Measurements from ENCODE around the gene FAM53B.

The FAM53B gene

DNA sequence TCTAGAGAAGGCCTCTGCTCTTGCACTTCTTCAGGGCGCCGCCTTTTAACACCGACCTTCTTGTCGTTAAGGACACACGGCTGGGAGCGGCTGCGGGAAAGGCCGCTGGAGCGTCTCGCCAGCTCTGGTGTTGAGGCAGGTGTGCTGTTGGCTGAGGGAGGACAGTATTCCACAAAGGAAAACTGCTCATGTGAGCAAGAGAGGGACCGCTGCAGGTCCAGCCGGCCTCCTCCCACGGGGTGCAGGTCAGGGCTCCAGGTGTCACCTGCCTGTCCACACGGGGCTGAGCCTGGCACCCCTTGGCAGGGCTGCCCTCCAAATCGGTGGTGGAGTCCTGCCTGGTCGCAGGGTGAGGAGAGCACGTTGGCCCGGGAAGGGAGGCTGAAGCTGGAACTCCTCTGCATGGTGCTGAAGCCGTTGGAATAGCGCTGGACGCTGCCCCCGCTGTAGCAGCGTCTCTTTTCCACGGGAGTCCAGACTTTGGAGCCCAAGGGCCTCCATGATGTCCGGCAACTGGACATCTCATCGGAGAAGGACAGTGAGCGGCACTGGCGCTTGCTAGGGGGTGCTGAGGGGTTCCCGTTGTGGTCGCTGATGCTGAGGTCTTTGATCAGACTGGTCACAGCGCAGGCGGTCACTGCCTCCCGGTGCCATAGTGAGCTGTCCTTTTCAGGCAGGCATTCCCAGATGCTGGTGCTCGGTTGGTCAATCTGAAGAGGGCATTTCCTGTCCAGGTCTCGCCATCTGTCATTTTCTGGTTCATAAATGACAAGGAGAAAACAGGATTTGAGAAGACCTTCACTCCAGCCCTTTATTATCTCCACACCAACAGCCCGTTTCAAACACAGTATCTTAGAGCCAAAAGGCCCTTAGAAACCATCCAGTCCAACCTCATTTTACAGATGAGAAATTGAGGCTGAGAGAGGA, 62.3 kb downstream of the FAM53B start:
- Mint-ChIP-seq H3K27ac (peak overlapping the region; percentile 67), H3K9me3 (no peaks in the 10 kb centered on the region), H3K36me3 (peaks cover 19 to 33% of the 10 kb centered on the region in 2 donors), H3K27me3 (no peaks in the 10 kb centered on the region), H3K4me3 (no peak overlapping the region), H3K4me1 (peaks cover 68 to 94% of the 10 kb centered on the region in 2 donors)
- DNase-seq (no peak), ATAC-seq (replicated peaks) (no peak)

DNA sequence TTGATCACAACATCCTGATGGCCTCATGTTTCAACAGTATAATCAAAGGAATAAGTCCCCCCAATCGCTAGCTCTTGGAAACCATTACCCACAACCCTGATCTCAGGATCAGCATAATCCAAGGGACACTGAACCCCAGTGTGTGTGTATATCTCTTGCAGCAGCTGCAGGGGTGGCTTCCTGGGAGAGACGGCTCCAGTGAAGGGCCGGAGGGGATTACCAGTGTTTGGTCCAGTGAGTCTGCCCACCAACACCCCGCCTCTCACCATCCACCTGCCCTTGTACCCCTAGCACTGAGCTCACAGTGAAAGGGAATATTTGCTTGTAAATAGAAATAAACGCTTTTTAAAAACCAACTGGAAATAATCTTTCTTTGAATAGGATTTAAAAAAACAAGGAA, 63.1 kb downstream of the FAM53B start:
- Mint-ChIP-seq H3K36me3 (peaks cover 23 to 36% of the 10 kb centered on the region in 2 donors), H3K27me3 (no peaks in the 10 kb centered on the region), H3K27ac (peak overlapping the region; percentile 67), H3K9me3 (no peaks in the 10 kb centered on the region), H3K4me1 (peaks cover 67 to 94% of the 10 kb centered on the region in 2 donors), H3K4me3 (no peak overlapping the region)
- DNase-seq (no peak), ATAC-seq (replicated peaks) (no peak)

DNA sequence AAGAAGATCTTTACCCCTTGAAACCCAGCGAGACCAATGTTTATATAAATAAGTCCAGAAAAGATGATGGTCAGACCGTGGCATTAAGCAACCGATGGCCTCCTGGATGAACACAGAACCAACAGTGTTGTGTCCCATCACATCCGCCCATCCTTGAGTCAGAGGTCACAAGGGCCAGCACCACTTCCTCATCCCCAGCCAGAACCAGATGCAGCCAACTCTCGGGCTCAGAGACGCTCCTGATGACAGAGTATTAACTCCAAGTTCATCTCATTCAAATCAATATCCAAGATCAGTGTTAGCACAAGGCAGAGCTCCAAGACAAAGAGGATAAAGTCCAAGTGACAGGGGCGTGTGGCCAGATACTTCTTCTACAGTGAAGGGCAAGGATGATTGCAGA, 63.5 kb downstream of the FAM53B start:
- DNase-seq (no peak), ATAC-seq (replicated peaks) (no peak)
- Mint-ChIP-seq H3K27ac (peak overlapping the region; percentile 65), H3K36me3 (peaks cover 23 to 35% of the 10 kb centered on the region in 2 donors), H3K27me3 (no peaks in the 10 kb centered on the region), H3K4me1 (peaks cover 67 to 94% of the 10 kb centered on the region in 2 donors), H3K4me3 (no peak overlapping the region), H3K9me3 (no peaks in the 10 kb centered on the region)

DNA sequence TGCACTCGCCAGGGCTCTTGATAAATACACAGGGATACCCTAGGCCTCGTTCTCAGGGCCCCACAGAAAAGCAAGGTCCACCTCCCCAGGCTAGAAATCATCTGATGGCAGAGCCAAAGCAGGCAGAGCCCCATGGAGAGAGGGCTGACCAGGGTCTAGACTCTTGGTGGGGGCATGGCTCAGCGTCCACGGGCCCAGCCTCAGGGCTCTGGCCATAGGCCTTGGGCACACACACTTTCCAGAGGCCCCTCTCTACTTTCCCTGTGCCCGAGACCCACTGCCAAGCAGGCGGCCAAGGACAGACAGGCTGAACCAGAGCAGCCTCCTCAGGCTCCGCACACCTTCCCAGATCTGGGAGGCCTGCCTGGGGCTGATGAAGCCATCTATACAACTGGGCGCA, 64.8 kb downstream of the FAM53B start:
- Mint-ChIP-seq H3K27ac (peak overlapping the region; percentile 92), H3K36me3 (peaks cover 26 to 40% of the 10 kb centered on the region in 2 donors), H3K9me3 (no peaks in the 10 kb centered on the region), H3K27me3 (no peaks in the 10 kb centered on the region), H3K4me1 (peaks cover 65 to 93% of the 10 kb centered on the region in 2 donors), H3K4me3 (no peak overlapping the region)
- ATAC-seq (replicated peaks) (no peak), DNase-seq (no peak)

DNA sequence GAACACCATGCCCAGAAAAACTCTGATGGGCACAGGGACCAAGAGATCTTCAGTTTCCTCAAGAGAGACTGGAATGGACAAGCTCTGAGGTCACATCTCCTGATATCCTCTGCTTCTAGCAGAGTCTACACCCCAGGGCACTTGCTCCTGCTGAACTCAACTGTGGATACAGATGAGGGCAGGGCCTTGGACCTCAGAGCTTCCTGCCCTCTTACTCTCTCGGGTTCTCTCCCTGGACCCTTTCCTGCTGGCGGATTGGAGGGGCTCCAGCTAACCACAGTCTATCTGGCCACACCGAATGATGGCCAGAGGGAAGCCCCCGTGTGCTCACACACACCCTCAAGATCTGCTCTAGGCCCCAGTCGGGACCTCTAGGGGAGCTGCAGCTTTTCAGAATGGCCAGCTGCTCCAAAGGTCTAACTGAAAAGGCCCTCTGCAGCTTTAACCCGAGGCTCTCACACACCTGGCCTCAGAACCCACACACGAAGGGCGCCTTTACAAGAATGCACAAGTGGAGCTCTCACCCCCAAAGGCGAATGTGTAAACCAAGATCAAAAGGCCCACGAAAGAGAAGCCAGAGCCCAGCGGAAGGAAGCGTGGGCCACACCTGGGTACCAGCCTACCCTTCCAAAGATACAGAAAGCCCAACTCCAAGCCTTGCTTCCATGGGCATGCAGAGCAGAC, 65.5 kb downstream of the FAM53B start:
- H3K4me1 Mint-ChIP-seq, result peaks cover 59 to 91% of the 10 kb centered on the region in 2 donors
- no peaks in the 10 kb centered on the region for H3K27me3 Mint-ChIP-seq
- no peaks in the 10 kb centered on the region for H3K9me3 Mint-ChIP-seq
- peaks cover 26 to 35% of the 10 kb centered on the region in 2 donors for H3K36me3 Mint-ChIP-seq
- no peak overlapping the region for H3K4me3 Mint-ChIP-seq
- ATAC-seq (replicated peaks) (no peak), DNase-seq (no peak)
- peak overlapping the region; percentile 92 for H3K27ac Mint-ChIP-seq

DNA sequence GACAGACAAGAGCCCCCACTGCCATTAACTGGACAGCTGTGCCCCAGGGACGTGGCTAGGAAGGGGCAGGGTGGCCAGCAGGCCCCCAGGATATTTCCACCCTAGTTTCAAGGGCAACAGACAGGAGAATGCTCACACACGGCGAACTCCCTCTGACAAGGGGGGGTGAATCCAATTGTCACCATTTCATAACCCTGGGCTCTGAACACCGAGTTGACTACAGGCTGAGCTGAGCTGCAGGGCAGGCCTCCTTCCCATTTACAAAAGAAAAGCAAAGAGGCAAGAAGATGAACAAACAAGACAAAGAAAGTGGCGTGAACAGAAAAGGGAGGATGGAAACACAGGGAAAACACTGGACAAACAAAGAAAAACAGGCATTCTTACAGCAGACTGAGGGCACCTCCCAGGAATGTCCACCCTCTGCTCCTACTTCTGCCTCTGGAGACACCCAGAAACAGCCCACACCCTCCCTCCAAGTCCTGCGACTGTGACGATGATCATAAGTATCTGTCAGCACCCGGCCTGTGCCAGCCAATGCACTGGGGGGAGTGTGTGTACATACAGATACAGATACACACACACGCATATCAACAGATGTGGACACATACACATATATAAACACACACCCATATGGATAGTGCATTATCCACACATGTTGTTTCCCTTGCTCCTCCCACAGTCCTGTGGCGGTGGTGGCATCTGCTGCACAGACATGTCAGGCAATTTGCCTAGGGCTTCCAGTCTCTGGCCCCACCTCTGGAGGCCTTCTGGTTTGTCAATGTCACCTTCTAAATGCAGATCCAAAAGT, 66.2 kb downstream of the FAM53B start:
- H3K27me3 Mint-ChIP-seq, result no peaks in the 10 kb centered on the region
- no peak overlapping the region for H3K4me3 Mint-ChIP-seq
- H3K27ac Mint-ChIP-seq, result peak overlapping the region; percentile 92
- DNase-seq (no peak), ATAC-seq (replicated peaks) (no peak)
- H3K36me3 Mint-ChIP-seq, result peaks cover 26 to 35% of the 10 kb centered on the region in 2 donors
- H3K9me3 Mint-ChIP-seq, result no peaks in the 10 kb centered on the region
- peaks cover 62 to 91% of the 10 kb centered on the region in 2 donors for H3K4me1 Mint-ChIP-seq

DNA sequence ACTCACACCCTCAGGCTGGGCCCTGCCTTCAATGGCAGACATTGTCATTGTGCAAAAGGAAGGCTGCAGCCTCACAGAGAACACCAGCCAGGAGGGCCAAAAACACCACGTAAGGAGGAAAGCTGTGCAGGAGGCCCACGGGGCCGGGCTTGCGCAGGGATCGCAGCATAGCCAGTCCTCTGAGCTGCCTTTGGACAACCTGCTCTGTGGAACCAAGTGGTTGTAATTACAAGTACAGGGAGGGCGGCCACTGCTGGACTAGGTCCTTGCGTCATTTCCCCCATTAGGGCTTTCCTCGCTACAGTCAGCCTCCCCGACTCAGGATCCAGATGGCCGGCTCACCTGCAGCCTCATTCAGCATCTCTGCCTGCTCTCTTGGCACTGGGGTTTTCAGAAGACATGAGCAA, 66.9 kb downstream of the FAM53B start:
- Mint-ChIP-seq H3K27ac (peak overlapping the region; percentile 85), H3K36me3 (peaks cover 26 to 35% of the 10 kb centered on the region in 2 donors), H3K27me3 (no peaks in the 10 kb centered on the region), H3K9me3 (no peaks in the 10 kb centered on the region), H3K4me1 (peaks cover 66 to 91% of the 10 kb centered on the region in 2 donors), H3K4me3 (no peak overlapping the region)
- no peak for DNase-seq
- no peak for ATAC-seq (replicated peaks)

DNA sequence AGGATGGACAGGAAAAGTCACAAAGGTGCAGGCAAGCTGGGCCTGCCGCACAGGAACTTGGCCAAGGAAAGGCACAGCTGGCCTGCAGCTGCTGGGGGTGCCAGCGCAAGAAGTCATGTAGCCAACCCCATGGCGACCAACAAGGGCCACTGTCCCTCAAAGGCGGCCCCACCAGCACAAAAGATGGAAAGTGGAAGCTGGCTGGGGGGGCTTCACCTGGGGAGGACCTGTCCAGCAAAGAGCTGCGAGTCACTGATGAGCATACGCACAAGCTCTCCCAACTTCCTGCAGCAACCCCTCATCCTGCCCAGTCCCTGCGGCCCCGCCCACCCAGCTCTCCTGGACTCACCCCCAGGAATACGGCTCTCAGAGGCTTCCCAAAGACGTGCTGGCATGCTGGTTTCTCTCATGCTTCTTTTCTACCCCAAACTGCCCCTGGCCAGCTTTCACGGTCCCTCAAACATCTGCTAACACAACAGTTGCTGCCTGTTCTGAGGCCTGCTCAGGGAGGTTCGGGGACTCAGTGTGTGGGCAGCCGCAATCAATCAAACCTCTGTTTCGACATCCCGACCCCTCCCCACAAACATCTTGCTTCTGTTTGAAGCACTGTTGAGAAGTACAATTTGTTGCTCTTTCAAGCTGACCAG, 67.6 kb downstream of the FAM53B start:
- Mint-ChIP-seq H3K4me3 (no peak overlapping the region), H3K36me3 (peaks cover 23 to 32% of the 10 kb centered on the region in 2 donors), H3K9me3 (no peaks in the 10 kb centered on the region), H3K4me1 (peaks cover 65 to 92% of the 10 kb centered on the region in 2 donors), H3K27ac (peak overlapping the region; percentile 84), H3K27me3 (no peaks in the 10 kb centered on the region)
- ATAC-seq (replicated peaks) (no peak), DNase-seq (no peak)

DNA sequence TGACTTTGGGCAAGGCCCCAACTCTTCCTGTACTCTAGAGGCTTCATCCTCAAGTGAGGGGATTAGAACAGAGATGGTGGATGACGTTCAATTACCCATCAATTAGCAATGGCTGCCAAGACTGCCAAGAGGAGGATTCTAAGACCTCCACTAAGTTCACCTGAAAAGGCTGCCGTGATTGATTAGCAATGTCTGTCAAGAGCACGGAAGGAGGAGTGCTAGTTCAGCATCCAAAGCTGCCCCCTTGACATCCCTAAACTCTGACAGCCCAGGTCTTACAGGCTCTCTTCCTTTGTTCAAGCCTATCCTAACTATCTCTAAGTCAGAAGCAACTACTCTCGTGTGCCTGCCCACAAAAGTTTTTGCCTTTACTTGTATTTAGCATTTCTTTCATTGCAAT, 68.4 kb downstream of the FAM53B start:
- H3K36me3 Mint-ChIP-seq, result peaks cover 19 to 28% of the 10 kb centered on the region in 2 donors
- no peak overlapping the region for H3K4me3 Mint-ChIP-seq
- no peaks in the 10 kb centered on the region for H3K27me3 Mint-ChIP-seq
- no peaks in the 10 kb centered on the region for H3K9me3 Mint-ChIP-seq
- H3K27ac Mint-ChIP-seq, result peak overlapping the region; percentile 84
- no peak for DNase-seq
- peaks cover 70 to 92% of the 10 kb centered on the region in 2 donors for H3K4me1 Mint-ChIP-seq
- ATAC-seq (replicated peaks), result no peak

DNA sequence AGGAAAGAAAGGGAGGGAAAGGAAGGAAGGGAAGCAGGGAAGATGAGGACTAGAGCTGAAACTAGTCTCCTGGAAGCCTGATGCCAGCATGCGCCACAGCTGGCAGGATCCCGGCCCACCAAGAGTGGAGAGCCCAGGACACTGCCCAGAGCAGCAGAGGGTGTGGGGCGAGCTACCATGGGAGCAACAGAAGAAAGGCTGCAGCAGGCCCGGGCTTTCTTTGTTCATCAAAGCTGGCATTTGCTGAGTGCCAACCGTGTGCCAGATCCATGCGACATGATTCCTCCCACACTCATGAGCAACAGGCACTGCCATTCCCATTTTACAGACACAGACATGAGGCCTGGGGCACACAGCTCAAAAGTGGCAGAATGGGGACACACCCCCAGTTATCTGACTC, 68.9 kb downstream of the FAM53B start:
- Mint-ChIP-seq H3K27me3 (no peaks in the 10 kb centered on the region), H3K9me3 (no peaks in the 10 kb centered on the region), H3K27ac (peak overlapping the region; percentile 77), H3K4me1 (peaks cover 70 to 92% of the 10 kb centered on the region in 2 donors), H3K36me3 (peaks cover 17 to 27% of the 10 kb centered on the region in 2 donors), H3K4me3 (no peak overlapping the region)
- DNase-seq (no peak), ATAC-seq (replicated peaks) (no peak)

DNA sequence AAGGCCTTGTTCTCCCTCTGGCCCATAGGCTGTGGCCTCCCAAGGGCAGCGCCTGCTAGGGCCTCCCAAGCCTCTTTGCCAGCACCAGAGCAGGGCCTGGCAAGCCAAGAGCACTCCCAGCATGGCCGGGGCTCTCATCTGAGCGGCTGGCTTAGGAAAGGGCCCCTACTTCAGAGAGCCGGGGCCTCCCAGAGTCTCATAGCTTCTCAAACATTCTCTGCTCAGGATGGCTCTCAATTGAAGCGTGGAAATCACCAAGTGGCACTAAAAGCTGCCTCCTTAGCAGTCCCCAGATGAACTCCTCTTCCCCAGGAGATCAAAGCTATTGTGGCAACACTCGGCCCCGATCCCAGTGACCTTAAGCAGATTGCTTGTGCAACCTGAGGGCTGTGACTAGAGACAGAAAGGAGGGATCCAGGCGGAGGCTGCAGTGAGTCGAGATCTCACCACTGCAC, 69.4 kb downstream of the FAM53B start:
- H3K36me3 Mint-ChIP-seq, result peaks cover 14 to 24% of the 10 kb centered on the region in 2 donors

DNA sequence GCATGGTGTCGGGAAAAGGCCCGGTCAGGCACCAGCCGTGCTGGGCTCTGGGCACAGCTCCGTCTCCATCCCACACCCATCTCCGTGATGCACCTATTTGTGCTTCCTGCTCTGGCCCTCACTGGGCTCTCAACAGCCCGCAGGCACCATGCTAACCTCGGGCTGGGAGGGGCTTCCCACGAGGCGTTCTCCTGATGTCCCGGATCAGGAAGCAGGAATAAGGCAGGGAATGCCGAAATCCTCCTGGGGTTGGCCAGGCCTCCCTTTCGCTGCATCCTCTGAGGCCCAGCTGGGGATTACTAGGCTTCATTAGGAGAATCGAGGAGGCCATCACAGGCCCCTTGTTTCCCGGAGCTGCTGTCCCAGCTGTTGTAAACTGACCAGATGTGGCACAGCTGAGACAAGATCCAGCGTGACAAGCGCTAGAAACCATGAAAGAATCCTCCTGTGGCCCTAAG, 72.0 kb downstream of the FAM53B start:
- Mint-ChIP-seq H3K27me3 (no peaks in the 10 kb centered on the region), H3K9me3 (no peaks in the 10 kb centered on the region), H3K4me1 (peaks cover 63 to 92% of the 10 kb centered on the region in 2 donors), H3K27ac (peak overlapping the region; percentile 80), H3K36me3 (peaks cover 13 to 21% of the 10 kb centered on the region in 2 donors), H3K4me3 (no peak overlapping the region)
- DNase-seq (no peak), ATAC-seq (replicated peaks) (no peak)

More for the DNA sequence above, 69.4 kb downstream of the FAM53B start:
- DNase-seq (no peak), ATAC-seq (replicated peaks) (no peak)
- Mint-ChIP-seq H3K4me1 (peaks cover 67 to 90% of the 10 kb centered on the region in 2 donors), H3K4me3 (no peak overlapping the region), H3K27me3 (no peaks in the 10 kb centered on the region), H3K27ac (peak overlapping the region; percentile 77), H3K9me3 (no peaks in the 10 kb centered on the region)

DNA sequence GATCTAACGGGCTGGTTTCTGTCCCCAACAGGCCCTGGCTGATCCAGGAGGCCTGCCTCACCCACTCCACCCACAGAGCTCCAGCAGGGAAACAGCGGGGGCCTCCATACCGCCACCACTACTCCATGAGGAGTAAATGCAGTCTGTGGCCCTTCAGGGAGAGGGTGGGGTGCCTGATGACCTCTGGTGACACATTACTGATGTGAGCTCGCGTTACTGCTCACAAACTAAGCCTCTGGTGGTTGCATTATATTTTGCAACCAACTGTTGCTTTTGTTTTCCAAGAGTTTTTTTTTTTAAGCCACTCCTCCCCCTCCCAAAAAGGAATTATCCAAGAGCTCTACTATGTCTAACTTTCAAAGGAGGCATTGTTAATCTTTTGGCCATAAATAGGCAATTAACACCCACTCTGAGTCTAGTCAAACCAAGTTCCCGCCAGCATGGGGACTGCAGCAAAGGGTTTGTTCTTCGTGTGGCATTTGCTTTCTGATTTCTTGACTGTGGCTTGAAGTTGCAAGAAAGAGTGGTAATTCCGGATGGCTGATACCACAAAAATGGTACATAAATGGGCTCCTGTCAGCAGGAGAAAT, 72.6 kb downstream of the FAM53B start:
- Mint-ChIP-seq H3K9me3 (no peaks in the 10 kb centered on the region), H3K27ac (peak overlapping the region; percentile 84), H3K4me1 (peaks cover 61 to 92% of the 10 kb centered on the region in 2 donors), H3K36me3 (peaks cover 10 to 21% of the 10 kb centered on the region in 2 donors), H3K4me3 (no peak overlapping the region), H3K27me3 (no peaks in the 10 kb centered on the region)
- DNase-seq, result no peak
- ATAC-seq (replicated peaks), result peak; percentile 46 to 72
